WTC11 (cell line): ENCODE measurements around the gene ATG7.

Experiments used
- ATF1 ChIP-seq: sonication (generic); formaldehyde crosslinking; IDR thresholded peaks from 2 replicates; pipeline ENCODE4 v1.8.1; 2023; ENCODE audit warnings: mild to moderate bottlenecking, moderate library complexity, missing genetic modification reagents
- ELF4 ChIP-seq: sonication (generic); formaldehyde crosslinking; IDR thresholded peaks from 2 replicates; pipeline ENCODE4 v1.8.1; 2022; ENCODE audit warnings: low read depth, mild to moderate bottlenecking, moderate library complexity, missing genetic modification reagents
- MXD4 ChIP-seq: fragments of 250-450 bp; sonication (Bioruptor Pico); IDR thresholded peaks from 2 replicates; pipeline ENCODE4 v1.8.0; 2021; ENCODE audit warnings: mild to moderate bottlenecking, moderate library complexity, borderline replicate concordance
- TF ChIP-seq, protein P1 (sequence below): fragments of 200-600 bp; IDR thresholded peaks from 2 replicates; pipeline ENCODE4 v1.8.0; 2022; ENCODE audit warnings: antibody characterized with exemption
- TF ChIP-seq, protein P2 (sequence below): sonication (generic); formaldehyde crosslinking; IDR thresholded peaks from 2 replicates; pipeline ENCODE4 v1.8.0; 2022; ENCODE audit warnings: mild to moderate bottlenecking, missing genetic modification reagents
- TF ChIP-seq, protein P3 (sequence below): sonication (generic); formaldehyde crosslinking; IDR thresholded peaks from 2 replicates; pipeline ENCODE4 v1.8.0; 2022; ENCODE audit warnings: mild to moderate bottlenecking, missing genetic modification reagents
- TF ChIP-seq, protein P4 (sequence below): fragments of 250-450 bp; sonication (Bioruptor Pico); IDR thresholded peaks from 2 replicates; pipeline ENCODE4 v2.1.2; 2022; ENCODE audit warnings: mild to moderate bottlenecking, moderate library complexity

DNA sequence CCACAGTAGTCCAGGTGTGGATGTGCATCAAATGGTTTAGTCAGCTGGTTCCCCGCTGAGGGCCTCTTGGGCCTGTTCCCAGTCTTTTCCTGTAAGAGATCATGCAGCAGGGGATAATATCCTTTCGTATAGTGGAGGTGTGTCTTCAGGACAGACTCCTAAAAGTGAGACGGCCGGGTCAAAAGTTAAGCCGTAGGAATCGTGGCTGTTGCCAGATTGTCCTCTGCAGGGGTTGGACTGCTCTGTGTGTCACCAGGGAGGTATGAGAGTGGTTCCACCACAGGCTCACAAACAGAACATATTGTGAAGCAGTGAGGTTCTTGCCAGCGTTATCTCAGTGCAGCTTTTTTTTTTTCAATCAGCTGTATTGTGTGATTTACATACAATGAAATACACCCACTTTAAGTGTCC is 276.5 kb downstream of the ATG7 start:
- TF ChIP-seq ATF1 (no peak), MXD4 (CRISPR knock-in tag) (no peak), ELF4 (no peak)
- TF ChIP-seq, protein P1, sequence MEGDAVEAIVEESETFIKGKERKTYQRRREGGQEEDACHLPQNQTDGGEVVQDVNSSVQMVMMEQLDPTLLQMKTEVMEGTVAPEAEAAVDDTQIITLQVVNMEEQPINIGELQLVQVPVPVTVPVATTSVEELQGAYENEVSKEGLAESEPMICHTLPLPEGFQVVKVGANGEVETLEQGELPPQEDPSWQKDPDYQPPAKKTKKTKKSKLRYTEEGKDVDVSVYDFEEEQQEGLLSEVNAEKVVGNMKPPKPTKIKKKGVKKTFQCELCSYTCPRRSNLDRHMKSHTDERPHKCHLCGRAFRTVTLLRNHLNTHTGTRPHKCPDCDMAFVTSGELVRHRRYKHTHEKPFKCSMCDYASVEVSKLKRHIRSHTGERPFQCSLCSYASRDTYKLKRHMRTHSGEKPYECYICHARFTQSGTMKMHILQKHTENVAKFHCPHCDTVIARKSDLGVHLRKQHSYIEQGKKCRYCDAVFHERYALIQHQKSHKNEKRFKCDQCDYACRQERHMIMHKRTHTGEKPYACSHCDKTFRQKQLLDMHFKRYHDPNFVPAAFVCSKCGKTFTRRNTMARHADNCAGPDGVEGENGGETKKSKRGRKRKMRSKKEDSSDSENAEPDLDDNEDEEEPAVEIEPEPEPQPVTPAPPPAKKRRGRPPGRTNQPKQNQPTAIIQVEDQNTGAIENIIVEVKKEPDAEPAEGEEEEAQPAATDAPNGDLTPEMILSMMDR: no peak
- TF ChIP-seq, protein P2, sequence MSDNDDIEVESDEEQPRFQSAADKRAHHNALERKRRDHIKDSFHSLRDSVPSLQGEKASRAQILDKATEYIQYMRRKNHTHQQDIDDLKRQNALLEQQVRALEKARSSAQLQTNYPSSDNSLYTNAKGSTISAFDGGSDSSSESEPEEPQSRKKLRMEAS: no peak
- TF ChIP-seq, protein P3, sequence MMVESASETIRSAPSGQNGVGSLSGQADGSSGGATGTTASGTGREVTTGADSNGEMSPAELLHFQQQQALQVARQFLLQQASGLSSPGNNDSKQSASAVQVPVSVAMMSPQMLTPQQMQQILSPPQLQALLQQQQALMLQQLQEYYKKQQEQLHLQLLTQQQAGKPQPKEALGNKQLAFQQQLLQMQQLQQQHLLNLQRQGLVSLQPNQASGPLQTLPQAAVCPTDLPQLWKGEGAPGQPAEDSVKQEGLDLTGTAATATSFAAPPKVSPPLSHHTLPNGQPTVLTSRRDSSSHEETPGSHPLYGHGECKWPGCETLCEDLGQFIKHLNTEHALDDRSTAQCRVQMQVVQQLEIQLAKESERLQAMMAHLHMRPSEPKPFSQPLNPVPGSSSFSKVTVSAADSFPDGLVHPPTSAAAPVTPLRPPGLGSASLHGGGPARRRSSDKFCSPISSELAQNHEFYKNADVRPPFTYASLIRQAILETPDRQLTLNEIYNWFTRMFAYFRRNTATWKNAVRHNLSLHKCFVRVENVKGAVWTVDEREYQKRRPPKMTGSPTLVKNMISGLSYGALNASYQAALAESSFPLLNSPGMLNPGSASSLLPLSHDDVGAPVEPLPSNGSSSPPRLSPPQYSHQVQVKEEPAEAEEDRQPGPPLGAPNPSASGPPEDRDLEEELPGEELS: no peak
- TF ChIP-seq, protein P4, sequence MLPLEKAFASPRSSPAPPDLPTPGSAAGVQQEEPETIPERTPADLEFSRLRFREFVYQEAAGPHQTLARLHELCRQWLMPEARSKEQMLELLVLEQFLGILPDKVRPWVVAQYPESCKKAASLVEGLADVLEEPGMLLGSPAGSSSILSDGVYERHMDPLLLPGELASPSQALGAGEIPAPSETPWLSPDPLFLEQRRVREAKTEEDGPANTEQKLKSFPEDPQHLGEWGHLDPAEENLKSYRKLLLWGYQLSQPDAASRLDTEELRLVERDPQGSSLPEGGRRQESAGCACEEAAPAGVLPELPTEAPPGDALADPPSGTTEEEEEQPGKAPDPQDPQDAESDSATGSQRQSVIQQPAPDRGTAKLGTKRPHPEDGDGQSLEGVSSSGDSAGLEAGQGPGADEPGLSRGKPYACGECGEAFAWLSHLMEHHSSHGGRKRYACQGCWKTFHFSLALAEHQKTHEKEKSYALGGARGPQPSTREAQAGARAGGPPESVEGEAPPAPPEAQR (CRISPR knock-in tag): no peak
